Neural cell (in vitro differentiated cells): Measurements from ENCODE around the gene DPH3. TPM values are rescaled to one million over a fixed set of nuclear protein-coding genes. Genes with fewer than 3 reads are reported as not detected.

Source experiments
- H2AFZ ChIP-seq: fragments of 200-600, 300-800 bp; sonication (generic), shearing (Covaris generic); 2 replicates; pipeline ENCODE4 v1.6.0; 2014; ENCODE audit warnings: low read depth, mild to moderate bottlenecking, antibody characterized with exemption, low read length, moderate library complexity
- H3F3A ChIP-seq: fragments of 200-600 bp; shearing (Covaris generic); 2 replicates; pipeline ENCODE4 v1.6.1; 2016; ENCODE audit warnings: mild to moderate bottlenecking, moderate library complexity, mixed read lengths, antibody characterized with exemption, low read length; ENCODE audit not compliant: insufficient read depth, poor library complexity, severe bottlenecking
- H3K27ac ChIP-seq: fragments of 200-600, 300-800 bp; sonication (generic), shearing (Covaris generic); 2 replicates; pipeline ENCODE4 v1.5.1; 2014; ENCODE audit warnings: mild to moderate bottlenecking, low read length, moderate library complexity
- H3K27me3 ChIP-seq: fragments of 300-800, 200-600 bp; sonication (generic), shearing (Covaris generic); 2 replicates; pipeline ENCODE4 v1.6.0; 2014; ENCODE audit warnings: mild to moderate bottlenecking, low read depth, low read length, moderate library complexity; ENCODE audit not compliant: insufficient read depth
- H3K36me3 ChIP-seq: fragments of 300-800, 200-600 bp; sonication (generic), shearing (Covaris generic); 2 replicates; pipeline ENCODE4 v1.5.1; 2014; ENCODE audit warnings: mild to moderate bottlenecking, antibody characterized with exemption, low read length, moderate library complexity; ENCODE audit not compliant: insufficient read depth
- H3K4me2 ChIP-seq: fragments of 300-800, 200-600 bp; sonication (generic), shearing (Covaris generic); 2 replicates; pipeline ENCODE4 v1.6.0; 2014; ENCODE audit warnings: mild to moderate bottlenecking, low read length
- H3K4me3 ChIP-seq: fragments of 300-800, 200-600 bp; sonication (generic), shearing (Covaris generic); 2 replicates; pipeline ENCODE4 v1.5.1; 2014; ENCODE audit warnings: mild to moderate bottlenecking, low read length, moderate library complexity
- H3K79me2 ChIP-seq: fragments of 200-600 bp; shearing (Covaris generic); replicated peaks from 2 replicates; pipeline ENCODE4 v1.6.0; 2014; ENCODE audit warnings: mild to moderate bottlenecking, low read length, moderate library complexity; ENCODE audit not compliant: insufficient read depth
- H3K9ac ChIP-seq: fragments of 300-800, 200-600 bp; sonication (generic), shearing (Covaris generic); 2 replicates; pipeline ENCODE4 v1.6.1; 2016; ENCODE audit warnings: mild to moderate bottlenecking, low read length, mixed read lengths
- H3K9me2 ChIP-seq: fragments of 200-600 bp; shearing (Covaris generic); 2 replicates; pipeline ENCODE4 v1.6.1; 2016; ENCODE audit warnings: mild to moderate bottlenecking, low read length, mixed read lengths; ENCODE audit not compliant: insufficient read depth
- H3K9me3 ChIP-seq: fragments of 200-600, 300-800 bp; sonication (generic), shearing (Covaris generic); 2 replicates; pipeline ENCODE4 v1.6.1; 2016; ENCODE audit warnings: mild to moderate bottlenecking, mixed run types, low read length, moderate library complexity, mixed read lengths
- H4K20me1 ChIP-seq: fragments of 200-600 bp; shearing (Covaris generic); 2 replicates; pipeline ENCODE4 v1.6.1; 2016; ENCODE audit warnings: mild to moderate bottlenecking, mixed run types; ENCODE audit not compliant: insufficient read depth
- CTCF ChIP-seq: fragments of 450-650 bp; IDR thresholded peaks from 2 replicates; pipeline ENCODE4 v1.5.1; 2014; ENCODE audit warnings: antibody characterized with exemption, mild to moderate bottlenecking, moderate library complexity; ENCODE audit not compliant: poor library complexity, severe bottlenecking
- EP300 ChIP-seq: fragments of 450-650 bp; conservative IDR thresholded peaks from 2 replicates; pipeline ENCODE4 v1.6.1; 2014; ENCODE audit warnings: antibody characterized with exemption, mild to moderate bottlenecking, moderate library complexity; ENCODE audit not compliant: poor library complexity, severe bottlenecking
- EZH2 ChIP-seq: fragments of 200-600, 300-800 bp; shearing (Covaris generic), sonication (generic); IDR thresholded peaks from 2 replicates; pipeline ENCODE4 v1.6.1; 2014; ENCODE audit warnings: antibody characterized with exemption, low read length, borderline replicate concordance, mild to moderate bottlenecking; ENCODE audit not compliant: insufficient read depth, poor library complexity, severe bottlenecking
- MXI1 ChIP-seq: fragments of 450-650 bp; conservative IDR thresholded peaks from 2 replicates; pipeline ENCODE4 v1.6.1; 2014; ENCODE audit warnings: antibody characterized with exemption, mild to moderate bottlenecking; ENCODE audit not compliant: poor library complexity, severe bottlenecking
- POLR2AphosphoS5 ChIP-seq: IDR thresholded peaks from 2 replicates; pipeline ENCODE4 v1.6.1; 2012
- RAD21 ChIP-seq: fragments of 450-650 bp; conservative IDR thresholded peaks from 2 replicates; pipeline ENCODE4 v1.6.1; 2014; ENCODE audit warnings: antibody characterized with exemption, mild to moderate bottlenecking, moderate library complexity
- SMC3 ChIP-seq: fragments of 450-650 bp; conservative IDR thresholded peaks from 2 replicates; pipeline ENCODE4 v1.6.1; 2014; ENCODE audit warnings: antibody characterized with exemption, mild to moderate bottlenecking, moderate library complexity; ENCODE audit not compliant: poor library complexity
- TAF1 ChIP-seq: IDR thresholded peaks from 2 replicates; pipeline ENCODE4 v1.6.1; 2012; ENCODE audit warnings: low read depth
- polyA plus RNA-seq: library from polyadenylated mRNA; depleted of rRNA; stranded (reverse); fragments of >200 nt; gene quantifications from 2 replicates; pipeline ENCODE4 v1.2.3, GENCODE V29; 2014
- TF ChIP-seq, protein P1 (sequence below): IDR thresholded peaks from 2 replicates; pipeline ENCODE4 v1.6.1; 2012; ENCODE audit warnings: borderline replicate concordance

DPH3 gene
- polyA plus RNA-seq, 1 donor from 2014 or later: 38.5 TPM

DNA sequence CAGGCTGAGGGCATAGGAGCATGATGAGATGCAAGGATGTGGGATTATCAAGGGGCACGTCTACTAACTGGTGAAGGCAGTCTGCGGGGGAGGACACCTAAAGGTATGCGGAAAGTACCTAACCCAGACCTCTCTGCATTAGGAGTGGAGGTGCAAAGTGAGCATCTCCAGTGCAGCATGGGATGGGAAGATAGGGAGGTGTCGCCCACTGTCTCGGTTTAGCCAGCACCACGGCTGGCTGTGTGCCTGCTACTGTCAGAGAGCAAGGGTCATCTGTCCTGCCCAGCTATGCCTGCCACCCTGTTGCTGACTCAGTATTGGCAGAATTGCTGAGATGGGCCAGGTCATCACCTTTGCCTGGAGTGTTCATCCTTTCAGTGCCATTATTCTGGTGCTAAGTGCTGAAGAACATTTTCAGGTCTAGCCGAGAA is 40.4 kb upstream of the DPH3 start:
- no peak overlapping the region for H3K27ac ChIP-seq
- H3K79me2 ChIP-seq: no peaks in the 10 kb centered on the region
- H3K4me3 ChIP-seq: no peak overlapping the region
- no peaks in the 10 kb centered on the region for H3K36me3 ChIP-seq
- H4K20me1 ChIP-seq: no peaks in the 10 kb centered on the region
- no peak overlapping the region for H3K4me2 ChIP-seq
- TF ChIP-seq EP300 (no peak), SMC3 (no peak), POLR2AphosphoS5 (no peak), MXI1 (no peak), RAD21 (no peak), TAF1 (no peak), EZH2 (no peak), CTCF (no peak)
- TF ChIP-seq, protein P1, sequence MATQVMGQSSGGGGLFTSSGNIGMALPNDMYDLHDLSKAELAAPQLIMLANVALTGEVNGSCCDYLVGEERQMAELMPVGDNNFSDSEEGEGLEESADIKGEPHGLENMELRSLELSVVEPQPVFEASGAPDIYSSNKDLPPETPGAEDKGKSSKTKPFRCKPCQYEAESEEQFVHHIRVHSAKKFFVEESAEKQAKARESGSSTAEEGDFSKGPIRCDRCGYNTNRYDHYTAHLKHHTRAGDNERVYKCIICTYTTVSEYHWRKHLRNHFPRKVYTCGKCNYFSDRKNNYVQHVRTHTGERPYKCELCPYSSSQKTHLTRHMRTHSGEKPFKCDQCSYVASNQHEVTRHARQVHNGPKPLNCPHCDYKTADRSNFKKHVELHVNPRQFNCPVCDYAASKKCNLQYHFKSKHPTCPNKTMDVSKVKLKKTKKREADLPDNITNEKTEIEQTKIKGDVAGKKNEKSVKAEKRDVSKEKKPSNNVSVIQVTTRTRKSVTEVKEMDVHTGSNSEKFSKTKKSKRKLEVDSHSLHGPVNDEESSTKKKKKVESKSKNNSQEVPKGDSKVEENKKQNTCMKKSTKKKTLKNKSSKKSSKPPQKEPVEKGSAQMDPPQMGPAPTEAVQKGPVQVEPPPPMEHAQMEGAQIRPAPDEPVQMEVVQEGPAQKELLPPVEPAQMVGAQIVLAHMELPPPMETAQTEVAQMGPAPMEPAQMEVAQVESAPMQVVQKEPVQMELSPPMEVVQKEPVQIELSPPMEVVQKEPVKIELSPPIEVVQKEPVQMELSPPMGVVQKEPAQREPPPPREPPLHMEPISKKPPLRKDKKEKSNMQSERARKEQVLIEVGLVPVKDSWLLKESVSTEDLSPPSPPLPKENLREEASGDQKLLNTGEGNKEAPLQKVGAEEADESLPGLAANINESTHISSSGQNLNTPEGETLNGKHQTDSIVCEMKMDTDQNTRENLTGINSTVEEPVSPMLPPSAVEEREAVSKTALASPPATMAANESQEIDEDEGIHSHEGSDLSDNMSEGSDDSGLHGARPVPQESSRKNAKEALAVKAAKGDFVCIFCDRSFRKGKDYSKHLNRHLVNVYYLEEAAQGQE: no peak
- no peaks in the 10 kb centered on the region for H3K9me3 ChIP-seq
- H3F3A ChIP-seq: peaks cover 2% of the 10 kb centered on the region
- no peaks in the 10 kb centered on the region for H3K9me2 ChIP-seq
- no peak overlapping the region for H2AFZ ChIP-seq
- no peaks in the 10 kb centered on the region for H3K27me3 ChIP-seq
- no peak overlapping the region for H3K9ac ChIP-seq

- Histone ChIP-seq H3K27ac (no peak overlapping the region), H3K27me3 (no peaks in the 10 kb centered on the region), H3K9me2 (no peaks in the 10 kb centered on the region), H3K4me2 (no peak overlapping the region), H3K9ac (no peak overlapping the region), H3F3A (peaks cover 2% of the 10 kb centered on the region), H3K36me3 (no peaks in the 10 kb centered on the region), H3K79me2 (no peaks in the 10 kb centered on the region), H3K9me3 (no peaks in the 10 kb centered on the region), H3K4me3 (no peak overlapping the region), H4K20me1 (no peaks in the 10 kb centered on the region), H2AFZ (no peak overlapping the region)
- TF ChIP-seq, protein P1: no peak
- TF ChIP-seq RAD21 (no peak), CTCF (no peak), EP300 (no peak), SMC3 (no peak), EZH2 (no peak), POLR2AphosphoS5 (no peak), TAF1 (no peak), MXI1 (no peak)
Measured at GRCh38 chr3:16304061-16305010, 39.6 kb upstream of the DPH3 start.
